HG03439 (cell line): Measurements from ENCODE around the gene DPP7.
"Not testable (repeated sequence)": the region's sequence is repeated elsewhere in the genome, so short reads cannot be mapped to it uniquely, and the experiment has no call there.

Experiments
- ATAC-seq: cut with Tn5 transposase; IDR thresholded peaks from one replicate; pipeline ENCODE4 v1.9.1; 2021; ENCODE audit warnings: mild to moderate bottlenecking, moderate library complexity; ENCODE audit not compliant: unreplicated experiment

The DPP7 gene

GRCh38 chr9:137148242-137148641, 33.7 kb upstream of the DPP7 start:
- no peak for ATAC-seq

- no peak for ATAC-seq
These were observed 33.2 kb upstream of the DPP7 start for GRCh38 chr9:137147793-137148160.

DNA sequence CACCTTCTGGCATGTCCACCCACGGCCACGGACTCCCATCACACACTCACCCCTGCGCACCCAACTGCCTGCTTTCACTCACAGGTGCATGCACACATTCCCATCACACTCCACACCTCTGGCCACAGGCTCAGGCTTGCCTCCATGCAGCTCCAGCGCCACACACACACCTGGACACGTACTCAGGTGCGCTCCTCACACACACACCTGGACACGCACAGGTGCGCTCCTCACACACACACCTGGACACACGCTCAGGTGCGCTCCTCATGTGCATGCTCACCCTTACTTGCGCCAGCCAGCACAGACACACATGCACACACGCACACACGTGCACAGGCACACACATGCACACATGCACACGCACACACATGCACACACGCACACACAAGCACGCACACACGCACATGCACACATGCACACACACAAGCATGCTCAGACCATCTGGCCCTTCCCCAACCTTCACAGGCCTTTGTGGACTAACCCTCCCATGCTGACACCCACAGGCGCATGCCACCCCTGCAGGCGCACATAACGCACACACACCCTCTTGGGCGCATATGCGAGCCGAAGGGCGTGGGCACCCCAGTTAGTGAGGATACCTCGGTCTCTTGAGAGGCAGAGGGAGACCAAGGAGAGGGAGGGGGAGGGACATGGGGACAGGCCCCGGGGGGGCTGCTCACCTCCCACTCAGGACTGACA, 32.7 kb upstream of the DPP7 start:
- no peak for ATAC-seq

- no peak for ATAC-seq
These were observed 32.0 kb upstream of the DPP7 start for GRCh38 chr9:137146527-137146918.

- no peak for ATAC-seq
These were observed 31.4 kb upstream of the DPP7 start for GRCh38 chr9:137145731-137146526.

- ATAC-seq = no peak
These were observed 28.9 kb upstream of the DPP7 start for GRCh38 chr9:137143459-137143858.

- no peak for ATAC-seq
These were observed 27.7 kb upstream of the DPP7 start for GRCh38 chr9:137141976-137142936.

DNA sequence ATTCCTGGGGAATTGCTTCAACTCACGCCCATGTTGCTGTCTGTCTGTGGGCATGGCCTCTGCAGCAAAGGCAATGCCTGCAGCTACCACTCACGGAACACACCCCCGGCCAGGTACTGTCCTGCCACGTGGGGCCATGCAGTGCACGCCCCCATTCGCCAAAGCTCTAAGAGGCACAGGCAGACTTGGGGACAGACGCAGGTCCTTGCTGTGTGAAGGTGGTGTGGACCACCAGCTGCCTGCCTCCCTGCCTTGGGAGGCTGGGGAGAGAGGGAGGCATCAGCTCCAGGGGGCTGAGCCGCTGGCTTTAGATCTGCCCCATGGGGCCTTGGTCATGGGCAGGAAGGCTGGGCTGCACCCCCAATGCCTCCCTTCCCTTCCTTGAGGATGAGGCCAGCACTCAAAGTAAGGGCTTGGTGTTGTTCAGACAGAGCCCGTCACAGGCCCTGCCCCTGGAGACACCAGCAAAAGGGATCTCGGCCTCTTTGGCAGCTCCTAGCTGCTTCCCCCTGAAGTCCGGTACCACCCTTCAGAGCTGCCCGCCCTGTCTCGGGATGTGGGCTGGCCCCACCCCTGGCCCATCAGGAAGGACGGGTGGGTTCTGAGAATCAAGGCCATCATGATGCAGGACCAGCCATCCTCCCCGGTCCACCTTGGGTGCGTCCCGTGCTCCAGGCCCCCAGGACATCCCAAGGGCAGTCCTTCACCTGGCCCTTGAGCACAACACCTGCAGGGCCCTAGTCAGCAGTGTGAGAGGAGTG, 26.7 kb upstream of the DPP7 start:
- ATAC-seq = no peak

- no peak for ATAC-seq
These were observed 25.8 kb upstream of the DPP7 start for GRCh38 chr9:137140151-137141012.

DNA sequence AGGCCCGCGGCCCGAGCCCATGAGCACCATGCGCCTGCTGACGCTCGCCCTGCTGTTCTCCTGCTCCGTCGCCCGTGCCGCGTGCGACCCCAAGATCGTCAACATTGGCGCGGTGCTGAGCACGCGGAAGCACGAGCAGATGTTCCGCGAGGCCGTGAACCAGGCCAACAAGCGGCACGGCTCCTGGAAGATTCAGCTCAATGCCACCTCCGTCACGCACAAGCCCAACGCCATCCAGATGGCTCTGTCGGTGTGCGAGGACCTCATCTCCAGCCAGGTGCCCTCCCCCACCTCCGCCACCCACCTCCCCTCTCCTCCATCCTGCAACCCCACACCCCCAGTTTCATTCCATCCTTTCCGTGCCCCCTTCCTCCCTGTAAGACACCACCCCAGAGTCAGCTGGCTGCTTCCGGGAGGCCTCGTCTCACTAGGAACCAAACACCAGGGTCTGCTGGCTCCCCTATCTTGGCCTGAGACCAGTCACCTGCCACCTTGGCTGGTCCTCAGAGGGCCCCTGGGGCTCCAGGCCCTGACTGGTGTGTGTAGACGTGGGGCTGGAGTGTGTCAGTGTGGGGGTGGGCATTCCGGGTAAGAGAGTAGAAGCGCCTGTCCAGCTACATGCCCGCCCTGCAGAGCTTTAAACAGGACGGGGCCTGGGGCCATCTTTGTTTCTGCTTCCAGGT, 25.1 kb upstream of the DPP7 start:
- no peak for ATAC-seq

GRCh38 chr9:137138722-137139467, 24.4 kb upstream of the DPP7 start, which contains the start of gene GRIN1:
GRIN1 (plus strand) TSS chr9:137139154; CDS start chr9:137139487, 333 bp downstream.
- ATAC-seq = no peak

DNA sequence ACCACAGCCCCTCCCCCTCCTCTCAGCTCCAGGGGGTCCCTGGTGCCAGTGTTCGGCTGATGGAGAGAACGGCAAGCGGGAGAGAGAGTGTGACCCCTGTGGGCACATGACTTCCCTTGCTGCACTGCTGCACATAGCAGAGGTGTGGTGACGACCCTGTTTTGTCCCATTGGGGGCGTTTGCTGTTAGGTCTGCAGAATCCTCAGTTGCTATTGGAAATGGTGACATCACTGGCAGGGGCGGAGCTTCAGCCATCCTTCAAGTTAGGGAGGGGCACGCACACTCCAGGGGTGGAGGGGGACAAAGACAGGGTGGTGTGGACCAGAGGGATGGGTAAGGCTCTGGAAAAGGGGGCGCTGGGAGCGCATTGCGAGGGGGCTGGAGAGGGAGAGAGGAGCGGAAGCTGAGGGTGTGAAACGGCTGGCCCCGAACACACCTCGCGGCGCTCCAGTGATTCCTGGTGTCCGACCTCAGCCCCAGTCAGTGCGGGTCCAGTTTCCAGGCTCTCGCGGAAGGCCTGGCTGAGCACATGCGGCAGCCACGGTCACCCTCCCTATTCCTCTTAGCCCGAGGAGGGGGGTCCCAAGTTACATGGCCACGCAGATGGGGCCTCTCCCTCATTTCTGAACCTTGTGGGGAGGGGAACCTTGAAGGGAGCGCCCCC, 23.7 kb upstream of the DPP7 start:
- ATAC-seq = no peak

- no peak for ATAC-seq
These were observed 22.5 kb upstream of the DPP7 start for GRCh38 chr9:137136881-137137607.

DNA sequence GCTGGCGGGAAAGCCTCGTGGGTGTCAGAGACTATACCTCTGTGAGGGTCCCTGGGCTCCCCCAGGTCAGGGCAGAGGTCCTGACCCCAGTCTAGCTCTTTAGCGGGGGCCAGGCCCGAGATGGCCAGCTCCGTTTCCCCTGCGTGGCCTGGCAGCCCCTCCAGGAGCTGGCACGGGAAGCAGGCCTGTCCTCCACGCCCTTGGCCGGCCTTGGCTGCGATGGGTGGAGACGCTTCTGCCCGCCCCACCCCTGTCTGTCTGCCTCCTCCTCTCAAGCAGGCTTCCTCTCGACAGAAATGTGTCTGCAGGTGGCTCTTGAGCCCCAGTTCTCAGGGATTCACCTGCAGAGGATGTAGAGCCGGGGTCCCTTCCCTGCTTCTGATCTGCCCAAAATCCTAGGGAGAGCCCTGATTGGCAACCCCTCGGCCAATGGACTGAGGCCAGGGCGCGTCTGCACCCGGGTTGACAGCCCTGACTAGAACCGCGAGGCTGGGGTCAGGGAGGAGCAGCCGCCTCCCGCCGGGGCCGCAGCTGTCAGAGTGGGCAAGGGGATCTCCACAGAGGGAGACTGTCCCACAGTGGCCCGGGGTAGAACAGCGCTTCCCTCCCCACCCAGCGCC, 21.8 kb upstream of the DPP7 start:
- no peak for ATAC-seq

GRCh38 chr9:137135154-137135553, 20.6 kb upstream of the DPP7 start:
- not testable (repeated sequence) for ATAC-seq

GRCh38 chr9:137134191-137134590, 19.7 kb upstream of the DPP7 start:
- ATAC-seq = no peak
